A549 (cell line): ENCODE measurements around the gene SUFU. TPM values are rescaled to one million over a fixed set of nuclear protein-coding genes. Genes with fewer than 3 reads are reported as not detected.

Experiments
- ATAC-seq, 2 experiments: fragments of 200-7000 bp in 1 of 2; fragments of >200 bp in 1 of 2; cut with Nextera tagmentation in 1 of 2; cut with Tn5 transposase in 1 of 2; 3 replicates each; pipeline versions ENCODE4 v1.8.0 to v1.9.1; 2018 to 2020; ENCODE audit warnings: mild to moderate bottlenecking in 1 of 2, moderate library complexity in 1 of 2
- CTCF ChIA-PET: fragments of 300-600 bp; sonication (Branson Sonifier 250); formaldehyde crosslinking; extraction: SDS; loops from one replicate; lab custom pipeline; 2021; ENCODE audit warnings: antibody characterized with exemption, inconsistent platforms; lab: Yijun Ruan, JAX
- POLR2A ChIA-PET: fragments of 350-600 bp; formaldehyde crosslinking; extraction: SDS; loops from one replicate; lab custom pipeline; 2021; ENCODE audit warnings: antibody characterized with exemption, inconsistent platforms; lab: Yijun Ruan, JAX
- DNase-seq, 2 experiments: peaks; one replicate each; pipeline versions ENCODE4 v3.0.0 to v3.0.0-alpha.2; 2011 to 2016; ENCODE audit warnings: low read depth in 1 of 2, low spot score in 1 of 2
- FAIRE-seq: peaks from 2 replicates; lab custom pipeline; 2011; peaks lifted over from hg19 to GRCh38; lab: Jason Lieb, UNC
- H3K27ac ChIP-seq, 2 experiments: fragments of >200 bp; sonication (Bioruptor Twin); formaldehyde crosslinking; 3 replicates each; pipeline ENCODE4 v1.5.1; 2016 to 2017
- H3K4me1 ChIP-seq: fragments of >200 bp; sonication (Bioruptor Twin); formaldehyde crosslinking; 3 replicates; pipeline ENCODE4 v1.6.1; 2016
- H3K4me2 ChIP-seq: fragments of >200 bp; sonication (Bioruptor Twin); formaldehyde crosslinking; 3 replicates; pipeline ENCODE4 v1.6.1; 2016
- H3K4me3 ChIP-seq: fragments of >200 bp; sonication (Bioruptor Twin); formaldehyde crosslinking; 3 replicates; pipeline ENCODE4 v1.5.1; 2016
- H3K9me3 ChIP-seq: fragments of >200 bp; sonication (Bioruptor Twin); formaldehyde crosslinking; 3 replicates; pipeline ENCODE4 v1.6.1; 2016
- BHLHE40 ChIP-seq: IDR thresholded peaks from 2 replicates; pipeline ENCODE4 v1.6.1; 2012; ENCODE audit warnings: low read depth, low read length, inconsistent platforms
- CHD4 ChIP-seq: fragments of 200-600 bp; sonication (generic); IDR thresholded peaks from 2 replicates; pipeline ENCODE4 v1.6.1; 2016; ENCODE audit warnings: antibody characterized with exemption, mild to moderate bottlenecking, borderline replicate concordance
- E2F6 ChIP-seq: IDR thresholded peaks from 2 replicates; pipeline ENCODE4 v1.6.1; 2012; ENCODE audit warnings: low read depth, borderline replicate concordance
- EHF ChIP-seq: fragments of 250-450 bp; sonication (Bioruptor Pico); IDR thresholded peaks from 2 replicates; pipeline ENCODE4 v1.5.0; 2020; ENCODE audit warnings: mild to moderate bottlenecking
- EHMT2 ChIP-seq: fragments of 200-600 bp; sonication (generic); IDR thresholded peaks from 2 replicates; pipeline ENCODE4 v1.6.1; 2016; ENCODE audit warnings: antibody characterized with exemption, low read depth, mild to moderate bottlenecking, moderate library complexity
- ESRRA ChIP-seq: fragments of 150-350 bp; IDR thresholded peaks from 2 replicates; pipeline ENCODE4 v1.6.1; 2014; ENCODE audit warnings: mild to moderate bottlenecking, low read length, borderline replicate concordance
- FOSL2 ChIP-seq, 2 experiments: fragments of 450-650 bp in 1 of 2; fragments of >200 bp in 1 of 2; sonication (Bioruptor Twin) in 1 of 2; formaldehyde crosslinking; IDR thresholded peaks; 2 replicates each; pipeline versions ENCODE4 v1.5.0 to v1.6.1; 2016 to 2020; ENCODE audit warnings: mild to moderate bottlenecking in 1 of 2, moderate library complexity in 1 of 2
- KDM5A ChIP-seq: fragments of 200-600 bp; sonication (generic); IDR thresholded peaks from 2 replicates; pipeline ENCODE4 v1.6.1; 2016; ENCODE audit warnings: antibody characterized with exemption, mild to moderate bottlenecking
- MAFK ChIP-seq: fragments of 450-650 bp; IDR thresholded peaks from 2 replicates; pipeline ENCODE4 v1.6.1; 2014; ENCODE audit not compliant: partially characterized antibody
- MAX ChIP-seq: IDR thresholded peaks from 2 replicates; pipeline ENCODE4 v1.6.1; 2012
- NFE2L2 ChIP-seq: fragments of 150-350 bp; conservative IDR thresholded peaks from 2 replicates; pipeline ENCODE4 v1.6.1; 2014; ENCODE audit warnings: low read length
- RARB ChIP-seq: fragments of 250-450 bp; sonication (Bioruptor Pico); IDR thresholded peaks from 2 replicates; pipeline ENCODE4 v1.8.0; 2021; ENCODE audit warnings: mild to moderate bottlenecking, moderate library complexity
- RCOR1 ChIP-seq: fragments of 150-350 bp; IDR thresholded peaks from 2 replicates; pipeline ENCODE4 v1.6.1; 2014; ENCODE audit warnings: antibody characterized with exemption, low read length, low read depth
- REST ChIP-seq: fragments of 200-600 bp; sonication (generic); IDR thresholded peaks from 2 replicates; pipeline ENCODE4 v1.6.1; 2016; ENCODE audit warnings: antibody characterized with exemption, mild to moderate bottlenecking, moderate library complexity
- RFX5 ChIP-seq: fragments of 450-650 bp; IDR thresholded peaks from 2 replicates; pipeline ENCODE4 v1.7.1; 2014; ENCODE audit warnings: antibody characterized with exemption, mild to moderate bottlenecking, moderate library complexity
- TFCP2L1 ChIP-seq: fragments of 250-450 bp; sonication (Bioruptor Pico); IDR thresholded peaks from 2 replicates; pipeline ENCODE4 v1.5.0; 2021; ENCODE audit warnings: mild to moderate bottlenecking
- TP53 ChIP-seq: fragments of 250-450 bp; sonication (Bioruptor Pico); IDR thresholded peaks from 2 replicates; pipeline ENCODE4 v1.5.0; 2021; ENCODE audit warnings: mild to moderate bottlenecking, moderate library complexity
- ZC3H11A ChIP-seq: fragments of 450-650 bp; IDR thresholded peaks from 2 replicates; pipeline ENCODE4 v1.6.1; 2014; ENCODE audit warnings: antibody characterized with exemption, mild to moderate bottlenecking
- ZNF302 ChIP-seq: fragments of 250-450 bp; sonication (Bioruptor Pico); IDR thresholded peaks from 2 replicates; pipeline ENCODE4 v1.9.0; 2021; ENCODE audit warnings: inconsistent platforms, mild to moderate bottlenecking, moderate library complexity
- ZSCAN20 ChIP-seq: fragments of 250-450 bp; sonication (Bioruptor Pico); IDR thresholded peaks from 2 replicates; pipeline ENCODE4 v1.8.0; 2022; ENCODE audit warnings: mild to moderate bottlenecking, moderate library complexity
- WGBS: methylation state at CpG from one replicate; pipeline ENCODE4 v1.1.6; 2017; ENCODE audit errors: missing lambda C conversion rate; 5-methylcytosine and 5-hydroxymethylcytosine counted together
- polyA plus RNA-seq, 4 experiments: library from polyadenylated mRNA; depleted of rRNA in 3 of 4; stranded (reverse); fragments of >200 nt; fragmentation: RNase III in 1 of 4; extraction: RNeasy Plus Mini Kit Qiagen cat#74134 plus additional on column Dnase treatment in 1 of 4; gene quantifications; 2 replicates in 3 of 4; 3 replicates in 1 of 4; pipeline ENCODE4 v1.2.3, GENCODE V29; 2011 to 2017

Gene SUFU
- polyA plus RNA-seq, 2 of the 4 experiments (the other 2 are of a cell fraction) = 3.7 to 5.5 TPM

- ATAC-seq (no peak), FAIRE-seq (no peak)
Measured at GRCh38 chr10:102650655-102651454, 147.1 kb downstream of the SUFU start.

GRCh38 chr10:102651455-102652169, 147.8 kb downstream of the SUFU start:
- CTCF ChIA-PET = interaction anchor here (0.8 to 3.1 kb wide), 5 partner anchors 11 to 148 kb away, joined by 3 to 18 read pairs (median 4); partner anchors contain the start of gene SUFU
- peaks cover 23% of the 10 kb centered on the region for H3K4me1 ChIP-seq
- no peak for FAIRE-seq
- POLR2A ChIA-PET = no interaction called here
- DNase-seq = no peak
- no peak for ATAC-seq
- no peak overlapping the region for H3K4me2 ChIP-seq
- H3K4me3 ChIP-seq = no peak overlapping the region
- H3K9me3 ChIP-seq = no peaks in the 10 kb centered on the region
- no peak for TF ChIP-seq RCOR1
- TF ChIP-seq TFCP2L1 (CRISPR knock-in tag) = no peak
- TF ChIP-seq RARB (CRISPR knock-in tag) = no peak
- no peak for TF ChIP-seq KDM5A
- no peak for TF ChIP-seq ESRRA
- no peak for TF ChIP-seq E2F6
- TF ChIP-seq MAX = no peak
- TF ChIP-seq ZC3H11A = no peak
- TF ChIP-seq CHD4 = no peak
- 0 out of 6 replicates have a peak overlapping the region, but pooled peaks of 1 of the 2 experiments have one; percentile 25 for H3K27ac ChIP-seq
- 90% methylated on average over 5 of the region's 11 CpGs for WGBS

More at GRCh38 chr10:102650655-102651454, 147.1 kb downstream of the SUFU start:
- Histone ChIP-seq H3K4me2 (no peak overlapping the region), H3K4me3 (no peak overlapping the region), H3K27ac (peak overlapping the region in 1 of 2 experiments; percentile 25; a peak in 2 of 6 replicates), H3K9me3 (no peaks in the 10 kb centered on the region), H3K4me1 (peaks cover 26% of the 10 kb centered on the region)
- WGBS = 82% methylated on average over 8 of the region's 11 CpGs
- TF ChIP-seq CHD4 = no peak
- no peak for TF ChIP-seq RFX5
- TF ChIP-seq NFE2L2 = no peak
- no peak for TF ChIP-seq TP53 (CRISPR knock-in tag)
- TF ChIP-seq EHF = no peak
- no peak for TF ChIP-seq ZSCAN20 (CRISPR knock-in tag)
- no peak for TF ChIP-seq ESRRA
- TF ChIP-seq MAFK = no peak
- no peak for TF ChIP-seq ZNF302 (CRISPR knock-in tag)
- TF ChIP-seq RCOR1 = no peak
- no peak for TF ChIP-seq EHMT2
- TF ChIP-seq BHLHE40 = no peak
- no peak for TF ChIP-seq FOSL2 (IDR thresholded peaks at IDR 0.05)
- no peak for TF ChIP-seq FOSL2 (CRISPR knock-in tag; IDR thresholded peaks at IDR 0.05)
- no peak for TF ChIP-seq REST
- ChIA-PET CTCF (interaction anchor here (0.6 to 3.1 kb wide), 5 partner anchors 11 to 1611 kb away, joined by 3 to 18 read pairs (median 3); partner anchors contain the start of gene SUFU), POLR2A (no interaction called here)
- DNase-seq = no peak
